Measurements from ENCODE around the gene PIANP.

DNA sequence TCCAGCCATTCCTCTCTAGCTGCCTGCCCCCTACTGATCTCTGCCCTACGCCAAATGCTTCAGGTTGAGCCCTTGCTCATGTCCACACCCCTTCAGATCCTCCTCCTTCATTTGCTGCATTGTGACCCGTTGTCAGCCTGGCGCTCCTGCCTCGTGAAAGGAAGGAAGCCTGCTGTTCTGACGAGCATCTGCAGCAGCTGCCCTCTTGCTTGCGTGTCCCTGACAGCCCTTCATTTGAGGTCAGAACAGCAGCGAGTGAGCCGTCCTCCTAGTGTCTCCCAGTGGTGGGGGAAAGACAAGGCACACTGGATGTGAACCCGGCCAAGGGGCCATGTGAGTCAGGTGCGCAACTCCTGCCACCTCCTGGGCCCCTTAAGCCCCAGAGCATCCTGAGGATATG, 3.0 kb upstream of the PIANP start:
- no peak for TF ChIP-seq POLR2AphosphoS5 (IDR thresholded peaks at IDR 0.05; ENCODE audit: insufficient read depth in 1 of 2, low read depth in 1 of 2)
- TF ChIP-seq CTCF (IDR thresholded peaks at IDR 0.05) = no peak
- no peak for TF ChIP-seq POLR2A (IDR thresholded peaks at IDR 0.05)

All from vagina (tissue), 2 donors.